ENCODE measurements around the gene CASP5. TPM values are rescaled to one million over a fixed set of nuclear protein-coding genes. Genes with fewer than 3 reads are reported as not detected.
"Not testable (repeated sequence)": the region's sequence is repeated elsewhere in the genome, so short reads cannot be mapped to it uniquely, and the experiment has no call there.

The CASP5 gene
- total RNA-seq: 0.27 TPM

DNA sequence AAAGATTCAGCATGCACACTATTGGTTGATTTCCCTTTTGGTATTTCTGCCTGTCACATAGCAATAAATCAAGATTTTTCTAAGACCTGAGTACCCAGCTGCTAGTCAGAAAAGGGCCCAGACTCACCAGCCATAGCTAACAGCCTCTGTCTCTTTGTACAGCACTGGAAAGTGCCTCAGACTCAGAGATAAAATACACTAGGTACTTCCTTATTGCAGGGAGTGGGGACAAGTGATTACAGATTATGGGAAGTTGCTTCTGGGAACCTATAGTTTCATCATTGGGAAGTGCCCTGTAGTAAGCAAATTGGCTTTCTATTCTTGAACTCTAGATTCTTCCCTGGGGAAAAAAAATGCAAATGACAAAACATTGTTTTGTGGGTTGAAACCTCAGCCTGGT, at the start of gene CASP5:
Gene CASP5, minus strand, starts transcription at position 166 of the 400 bp plus-strand sequence. Its CDS starts 32 bp downstream, at position 134.
- peak in 1 of 3 donors; percentile 46 for DNase-seq (ENCODE audit: low read depth in 2 of 3, low spot score in 2 of 3)

DNA sequence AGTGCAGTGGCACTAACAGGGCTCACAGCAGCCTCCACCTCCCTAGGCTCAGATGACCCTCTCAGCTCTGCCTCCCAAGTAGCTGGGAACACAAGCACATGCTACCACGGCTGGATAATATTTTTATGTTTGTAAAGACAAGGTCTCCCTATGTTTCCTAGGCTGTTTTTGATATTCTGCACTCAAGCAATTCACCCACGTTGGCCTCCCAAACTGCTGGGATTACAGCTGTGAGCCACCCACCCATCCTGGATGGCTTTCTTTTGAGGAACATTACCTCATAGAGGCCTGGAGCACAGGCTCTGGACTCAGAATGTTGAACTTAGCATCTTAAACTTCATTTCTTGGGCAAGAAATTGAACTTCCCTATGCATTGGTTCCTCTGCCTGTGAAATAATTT, 49.1 kb upstream of the CASP5 start:
- DNase-seq (ENCODE audit: low read depth in 2 of 3, low spot score in 2 of 3): not testable (repeated sequence)

DNA sequence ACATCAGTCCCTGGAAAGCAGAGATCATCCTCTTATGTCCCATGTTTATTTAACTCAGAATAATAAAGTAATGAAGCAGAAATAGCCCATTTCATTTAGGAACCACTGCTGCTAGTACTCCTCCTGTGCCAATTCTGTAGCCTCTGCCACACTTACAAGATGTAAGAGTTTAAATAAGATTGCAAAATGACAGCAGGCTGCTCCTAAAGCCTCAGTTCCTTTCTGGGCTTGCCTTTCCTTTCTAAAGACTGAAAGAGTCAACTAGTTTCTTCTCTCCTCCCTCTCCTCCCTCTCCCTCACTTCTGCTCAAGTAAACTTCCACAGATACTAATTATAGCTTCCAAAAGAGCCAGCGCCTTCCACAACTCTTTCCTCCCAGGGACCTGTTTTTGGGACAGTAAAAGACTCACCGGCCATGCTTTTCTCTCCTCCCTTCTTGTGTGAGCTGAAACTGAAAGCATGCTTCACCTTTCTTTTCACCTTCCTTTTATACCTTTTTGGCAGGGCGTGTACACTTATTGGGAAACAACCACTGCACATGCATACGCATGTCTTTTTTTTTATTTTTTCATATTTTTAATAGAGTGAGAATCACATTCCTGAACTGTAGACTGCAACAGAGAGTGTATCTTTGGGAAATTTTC, 48.2 kb upstream of the CASP5 start:
- no peak for DNase-seq (ENCODE audit: low read depth in 2 of 3, low spot score in 2 of 3)

DNA sequence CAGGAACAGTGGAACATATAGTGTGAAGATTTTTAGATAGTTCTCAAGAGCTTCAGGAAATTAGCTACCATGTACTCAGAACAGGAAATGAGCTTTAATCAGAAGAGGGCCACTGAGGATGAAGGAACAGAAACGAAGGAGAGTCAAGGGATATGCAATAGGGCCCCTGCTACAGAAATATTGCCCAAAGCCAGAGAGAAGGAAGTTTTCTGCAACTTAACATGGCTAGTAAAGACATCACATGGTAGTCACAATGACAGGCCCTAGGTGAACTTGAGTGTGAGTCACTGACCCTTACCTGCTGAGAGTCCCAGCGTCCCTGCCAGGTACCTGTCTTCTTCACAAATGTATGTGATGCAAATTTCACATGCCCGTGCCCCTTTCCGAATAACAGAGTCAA, 47.3 kb upstream of the CASP5 start:
- no peak for DNase-seq (ENCODE audit: low read depth in 2 of 3, low spot score in 2 of 3)

DNA sequence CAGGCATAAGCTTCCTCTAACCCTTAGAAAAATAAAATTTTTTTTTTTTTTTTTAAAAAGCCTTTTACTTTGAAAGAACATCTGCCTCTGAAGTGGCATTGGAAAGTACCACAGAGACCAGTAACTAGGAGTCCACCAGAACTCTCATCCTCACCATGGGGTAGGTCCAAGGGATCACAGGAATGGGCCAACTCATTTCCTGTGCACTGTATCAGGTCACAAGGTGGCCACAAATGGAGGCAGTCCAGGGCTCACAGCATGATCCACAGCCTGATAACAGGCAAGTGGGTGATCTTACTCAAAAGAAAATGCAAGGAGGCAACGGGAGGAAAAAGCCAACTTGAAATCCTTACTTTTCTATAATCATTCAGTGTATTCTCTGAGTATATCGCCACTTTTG, 46.8 kb upstream of the CASP5 start:
- DNase-seq (ENCODE audit: low read depth in 2 of 3, low spot score in 2 of 3): not testable (repeated sequence)

DNA sequence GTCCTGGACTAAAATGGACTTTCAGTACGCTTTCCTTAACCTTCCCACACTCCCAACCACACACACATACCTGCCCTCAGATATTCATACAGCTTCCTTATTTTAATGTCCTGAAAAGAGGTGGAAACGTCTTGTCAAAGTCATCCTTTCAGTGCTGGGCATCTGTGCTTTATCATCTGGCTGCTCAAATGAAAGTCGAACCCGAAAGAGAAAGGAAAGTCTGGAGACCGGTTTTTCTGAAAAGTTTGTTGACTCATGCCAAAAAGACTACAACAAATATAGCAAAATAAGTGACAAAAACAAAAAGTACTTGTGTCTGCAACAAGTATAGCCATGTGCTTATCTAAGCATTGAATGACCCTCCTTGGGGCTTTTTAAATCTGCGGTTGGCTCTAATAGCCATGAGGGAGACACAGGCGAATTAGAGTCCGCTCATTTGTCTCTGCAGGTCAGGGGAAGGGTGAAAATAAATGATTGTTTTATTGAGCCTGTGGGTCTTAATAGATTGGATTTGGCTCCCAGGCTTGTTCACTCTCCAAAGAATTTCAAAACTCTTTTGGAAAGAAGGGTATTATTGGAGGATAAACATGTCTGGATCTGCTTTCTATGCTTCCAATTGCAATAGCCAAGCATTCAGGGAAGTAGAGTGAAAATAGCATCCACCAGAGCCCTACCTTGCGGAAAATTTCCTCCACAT, 40.4 kb upstream of the CASP5 start:
- DNase-seq (ENCODE audit: low read depth in 2 of 3, low spot score in 2 of 3): not testable (repeated sequence)

DNA sequence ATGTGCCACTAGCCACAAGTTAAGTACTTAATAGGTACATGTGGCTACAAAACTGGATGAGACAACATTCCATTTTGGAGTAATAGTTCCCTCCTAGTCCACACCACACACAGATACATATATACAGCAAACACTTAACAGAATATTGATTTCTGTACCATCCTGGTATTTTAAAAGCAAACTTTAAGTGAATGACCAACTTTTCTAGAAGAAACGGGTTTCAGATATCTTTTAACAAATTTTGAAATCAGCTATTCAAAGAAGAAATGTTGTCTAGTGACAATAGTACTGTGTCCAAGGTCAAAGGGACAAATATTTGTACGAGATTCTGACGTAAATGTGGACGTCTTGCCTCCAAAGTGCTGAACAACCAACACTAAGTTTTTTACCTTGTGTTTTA, 34.5 kb upstream of the CASP5 start:
- DNase-seq (ENCODE audit: low read depth in 2 of 3, low spot score in 2 of 3): no peak

DNA sequence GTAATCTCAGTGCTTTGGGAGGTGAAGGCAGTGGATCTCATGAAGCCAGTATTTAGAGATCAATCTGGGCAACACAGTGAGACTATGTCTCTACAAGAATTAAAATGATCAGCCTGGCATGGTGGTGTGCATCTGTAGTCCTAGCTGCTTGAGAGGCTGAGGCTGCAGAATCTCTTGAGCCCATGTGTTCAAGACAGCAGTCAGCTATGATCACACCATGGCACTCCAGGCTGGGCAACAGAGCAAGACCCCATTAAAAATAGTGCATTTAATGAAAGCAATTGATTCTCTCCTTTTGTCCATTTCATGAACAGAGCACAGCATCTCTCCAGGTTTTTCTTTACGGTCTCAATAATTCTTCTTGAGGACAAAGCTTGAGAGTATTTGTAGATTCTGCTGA, 33.5 kb upstream of the CASP5 start:
- no peak for DNase-seq (ENCODE audit: low read depth in 2 of 3, low spot score in 2 of 3)

DNA sequence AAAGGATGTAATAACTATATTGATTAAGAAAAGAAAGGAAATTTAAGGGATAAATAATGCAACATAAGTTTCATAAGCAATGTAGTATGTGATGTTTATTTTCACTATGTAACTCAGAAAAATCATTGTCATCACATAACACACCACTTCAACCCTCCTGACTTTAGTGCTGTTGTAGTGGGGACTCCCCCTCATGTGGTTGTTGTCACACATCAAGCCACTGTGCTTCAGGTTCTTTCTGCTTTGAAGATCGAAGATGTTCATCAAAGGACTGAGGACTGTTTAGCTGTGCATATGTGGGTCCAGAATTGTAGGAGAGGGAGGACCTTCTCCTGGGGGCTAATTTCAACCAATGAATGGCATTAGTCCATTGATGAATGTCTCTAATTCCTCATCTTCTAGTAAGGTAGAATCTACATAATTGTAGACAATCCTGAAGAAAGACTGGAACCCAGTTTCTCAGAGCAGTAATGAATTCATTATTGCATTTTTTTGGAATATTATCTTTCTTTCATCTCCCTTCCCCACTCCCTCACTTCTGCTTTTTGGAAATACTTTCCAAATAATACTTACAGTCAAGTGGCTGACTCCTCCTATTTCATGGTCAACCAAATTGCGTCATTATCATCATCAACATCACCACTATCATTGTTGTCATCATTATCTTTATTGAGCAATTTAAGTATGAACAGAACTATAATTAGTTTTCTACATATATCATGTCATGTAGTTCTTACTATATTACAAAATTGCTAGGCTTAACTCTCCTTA, 31.9 kb upstream of the CASP5 start:
- no peak for DNase-seq (ENCODE audit: low read depth in 2 of 3, low spot score in 2 of 3)

DNA sequence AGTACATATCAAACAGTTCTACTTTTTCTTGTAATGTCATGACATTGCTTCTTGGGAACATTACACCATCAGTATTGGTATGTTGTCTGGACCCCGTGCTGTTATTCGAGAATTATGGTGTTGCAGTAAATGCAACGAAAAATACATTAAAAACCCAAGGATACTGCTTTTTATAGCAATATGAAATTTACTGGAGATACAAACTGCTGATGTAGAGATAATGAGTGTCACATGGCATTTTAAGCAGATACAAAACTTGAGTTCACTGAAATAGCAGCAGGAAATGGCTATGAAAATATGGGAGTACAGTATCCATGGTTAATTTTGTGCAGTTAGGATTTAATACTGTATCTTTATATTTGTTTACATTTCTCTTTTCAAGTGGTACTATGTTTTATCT, 29.5 kb upstream of the CASP5 start:
- DNase-seq (ENCODE audit: low read depth in 2 of 3, low spot score in 2 of 3): no peak

DNA sequence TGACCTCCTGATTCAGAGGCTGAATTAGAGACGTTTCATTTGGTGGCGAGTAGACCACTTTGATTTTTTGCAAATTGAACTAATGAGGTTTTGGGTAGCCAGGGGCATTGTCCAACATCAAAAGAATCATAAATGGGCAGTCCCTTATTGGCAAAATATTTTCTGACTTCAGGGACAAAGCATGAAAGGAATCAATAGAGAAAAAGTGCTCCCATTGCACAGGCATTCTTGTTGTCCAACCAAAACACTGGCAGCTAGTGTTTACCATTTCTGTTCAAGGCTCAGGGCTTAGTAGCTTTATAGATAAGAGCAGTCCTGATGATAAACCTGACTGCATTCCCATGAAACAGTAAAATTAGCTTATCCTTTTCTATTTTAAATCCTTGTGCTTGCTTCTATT, 28.6 kb upstream of the CASP5 start:
- no peak for DNase-seq (ENCODE audit: low read depth in 2 of 3, low spot score in 2 of 3)

DNA sequence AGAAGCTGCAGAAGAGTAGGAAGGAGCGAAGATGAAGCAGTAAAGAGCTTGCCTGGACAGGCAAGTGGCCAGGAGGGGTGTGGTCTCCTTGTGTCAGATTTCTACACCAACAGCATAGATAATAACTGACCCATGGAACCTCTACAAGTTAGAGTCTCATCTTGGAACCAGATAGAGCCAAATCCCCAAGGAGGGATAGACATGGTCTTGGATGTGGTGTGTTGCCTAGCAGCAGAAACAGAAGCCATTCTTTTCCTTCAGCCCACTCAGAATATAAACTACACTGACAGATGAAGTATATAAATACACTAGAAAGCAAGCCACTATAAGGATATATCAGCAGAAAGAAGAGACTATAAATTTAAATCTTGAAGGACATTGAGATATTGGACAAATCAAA, 26.5 kb upstream of the CASP5 start:
- DNase-seq (ENCODE audit: low read depth in 2 of 3, low spot score in 2 of 3): no peak

DNA sequence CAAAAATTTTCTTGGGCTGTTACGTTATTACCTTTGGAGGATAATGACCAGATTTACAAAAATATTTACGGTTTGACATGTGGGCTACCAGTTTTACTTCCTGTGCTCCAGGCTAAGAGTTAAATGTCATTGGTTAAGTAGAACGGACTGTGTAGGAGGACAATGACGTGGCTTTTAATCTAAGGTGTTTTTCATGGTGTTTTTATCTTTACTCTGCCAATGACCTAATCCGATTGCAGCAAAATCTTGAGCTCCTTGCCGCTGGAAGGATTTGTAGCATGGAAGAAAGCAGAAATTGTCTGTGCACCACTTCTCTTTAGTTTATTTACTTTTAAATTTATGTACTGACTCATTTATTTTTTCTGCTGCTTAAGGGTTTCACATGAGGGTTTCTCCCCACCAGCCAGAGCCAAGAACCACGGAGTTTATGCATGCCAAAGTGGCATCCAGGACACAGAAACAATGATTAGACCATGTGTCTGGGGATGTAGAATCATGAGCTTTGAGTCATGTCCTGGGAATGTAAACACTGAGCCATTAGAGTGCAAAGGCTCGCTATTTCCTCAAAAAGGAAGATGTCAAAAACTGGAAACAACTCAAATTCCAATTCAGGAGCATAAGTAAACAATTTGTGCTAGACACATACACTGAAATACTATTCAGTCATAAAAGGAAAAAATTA, 24.1 kb upstream of the CASP5 start:
- no peak for DNase-seq (ENCODE audit: low read depth in 2 of 3, low spot score in 2 of 3)

DNA sequence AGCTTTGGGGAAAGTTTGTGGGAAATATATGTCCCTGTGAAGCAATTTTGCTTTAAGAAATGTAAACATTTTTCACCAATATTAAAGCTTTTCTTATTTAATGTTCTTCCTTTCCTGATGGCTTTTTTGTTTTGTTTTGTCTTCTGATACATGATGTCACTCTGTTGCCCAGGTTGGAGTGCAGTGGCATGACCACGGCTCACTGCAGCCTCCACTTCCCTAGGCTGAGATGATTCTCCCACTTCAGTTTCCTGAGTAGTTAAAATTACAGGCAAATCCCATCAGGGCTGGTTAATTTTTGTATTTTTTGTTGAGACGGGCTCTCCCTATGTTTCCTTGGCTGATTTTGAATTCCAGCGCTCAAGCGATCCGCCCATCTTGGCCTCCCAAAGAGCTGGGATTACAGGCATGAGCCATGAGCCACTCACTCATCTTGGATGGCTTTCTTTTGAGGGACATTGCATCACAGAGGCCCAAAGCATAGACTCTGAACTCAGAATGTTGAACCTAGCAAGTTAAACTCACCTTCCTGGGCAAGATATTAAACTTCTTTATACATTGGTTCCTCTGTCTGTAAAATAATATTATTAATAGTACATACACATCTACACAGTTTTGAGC, 22.8 kb upstream of the CASP5 start:
- no peak for DNase-seq (ENCODE audit: low read depth in 2 of 3, low spot score in 2 of 3)

DNA sequence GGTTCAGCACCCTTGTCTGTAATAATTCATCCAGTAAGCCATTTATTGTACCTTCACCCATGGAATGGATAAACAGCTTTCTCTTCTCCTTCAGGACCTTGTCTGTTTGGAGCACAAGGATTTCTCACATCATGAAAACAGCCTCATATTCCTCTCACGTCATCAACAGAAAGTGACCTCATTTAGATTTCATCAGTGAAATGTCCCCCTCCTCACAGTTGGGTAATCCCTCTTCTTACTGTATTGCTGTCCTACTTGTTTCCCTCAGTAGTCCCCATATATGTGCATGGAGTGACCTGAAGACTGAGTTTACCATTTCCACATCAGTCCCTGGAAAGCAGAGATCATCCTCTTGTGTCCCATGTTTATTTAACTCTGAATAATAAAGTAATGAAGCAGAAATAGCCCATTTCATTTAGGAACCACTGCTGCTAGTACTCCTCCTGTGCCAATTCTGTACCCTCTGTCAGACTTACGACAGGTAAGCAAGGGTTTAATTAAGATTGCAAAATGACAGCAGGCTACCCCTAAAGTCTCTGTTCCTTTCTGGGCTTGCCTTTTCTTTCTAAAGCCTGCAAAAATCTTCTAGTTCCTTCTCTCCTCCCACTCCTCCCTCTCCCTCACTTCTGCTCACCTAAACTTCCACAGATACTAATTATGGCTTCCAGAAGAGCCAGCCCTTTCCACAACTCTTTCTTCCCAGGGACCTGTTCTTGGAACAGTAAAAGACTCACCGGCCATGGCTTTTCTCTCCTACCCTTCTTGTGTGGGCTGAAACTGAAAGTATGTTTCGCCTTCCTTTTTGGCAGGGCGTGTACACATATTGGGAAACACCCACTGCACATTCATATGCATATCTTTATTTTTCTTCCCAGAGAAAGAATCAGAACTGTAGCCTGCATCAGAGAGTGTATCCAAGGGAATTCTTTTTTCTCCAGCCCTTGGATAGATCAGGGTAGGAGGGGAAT, 21.9 kb upstream of the CASP5 start, which contains the start of gene CARD16:
Gene CARD16, minus strand, starts transcription at position 779 of the 968 bp plus-strand sequence. Its CDS starts 38 bp downstream, at position 741.
- DNase-seq (ENCODE audit: low read depth in 2 of 3, low spot score in 2 of 3): peak in 2 of 3 donors; percentile 46 to 66

DNA sequence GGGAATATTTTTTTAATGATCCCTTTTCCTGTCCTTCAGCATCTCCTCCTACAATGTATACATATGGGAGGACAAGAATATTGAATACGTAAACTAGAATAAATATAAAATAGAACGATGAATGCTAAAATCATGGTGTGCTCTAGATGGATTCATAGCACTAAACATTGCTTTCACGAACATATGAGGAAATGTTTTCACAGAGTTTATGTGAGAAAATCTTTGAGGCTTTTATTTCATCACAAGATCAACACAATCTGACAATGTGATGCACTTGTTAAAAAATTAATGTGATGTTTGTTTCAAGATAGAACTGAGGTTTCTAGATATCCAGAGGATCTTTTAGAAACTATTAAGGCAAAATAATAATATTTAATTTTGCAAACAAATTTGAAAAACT, 19.2 kb upstream of the CASP5 start:
- DNase-seq (ENCODE audit: low read depth in 2 of 3, low spot score in 2 of 3): no peak

DNA sequence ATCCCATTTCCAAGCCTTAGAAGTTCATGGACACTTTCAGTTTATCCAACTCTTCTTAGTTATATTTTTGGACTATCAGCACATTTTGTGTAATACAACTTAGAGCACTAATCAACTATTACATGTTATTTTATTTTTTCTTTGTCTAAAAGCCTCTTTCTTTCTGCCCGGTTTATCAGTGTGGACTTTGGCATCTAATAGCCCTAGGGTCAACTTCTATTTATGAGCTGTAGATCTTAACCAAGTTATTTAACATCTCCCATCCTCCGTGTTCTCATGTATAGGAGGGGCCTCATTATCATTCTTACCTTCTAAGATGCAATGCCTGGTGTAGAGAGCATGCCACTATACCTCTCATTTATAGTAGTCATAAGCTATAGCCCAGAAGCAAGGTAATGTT, 17.7 kb upstream of the CASP5 start:
- DNase-seq (ENCODE audit: low read depth in 2 of 3, low spot score in 2 of 3): no peak

DNA sequence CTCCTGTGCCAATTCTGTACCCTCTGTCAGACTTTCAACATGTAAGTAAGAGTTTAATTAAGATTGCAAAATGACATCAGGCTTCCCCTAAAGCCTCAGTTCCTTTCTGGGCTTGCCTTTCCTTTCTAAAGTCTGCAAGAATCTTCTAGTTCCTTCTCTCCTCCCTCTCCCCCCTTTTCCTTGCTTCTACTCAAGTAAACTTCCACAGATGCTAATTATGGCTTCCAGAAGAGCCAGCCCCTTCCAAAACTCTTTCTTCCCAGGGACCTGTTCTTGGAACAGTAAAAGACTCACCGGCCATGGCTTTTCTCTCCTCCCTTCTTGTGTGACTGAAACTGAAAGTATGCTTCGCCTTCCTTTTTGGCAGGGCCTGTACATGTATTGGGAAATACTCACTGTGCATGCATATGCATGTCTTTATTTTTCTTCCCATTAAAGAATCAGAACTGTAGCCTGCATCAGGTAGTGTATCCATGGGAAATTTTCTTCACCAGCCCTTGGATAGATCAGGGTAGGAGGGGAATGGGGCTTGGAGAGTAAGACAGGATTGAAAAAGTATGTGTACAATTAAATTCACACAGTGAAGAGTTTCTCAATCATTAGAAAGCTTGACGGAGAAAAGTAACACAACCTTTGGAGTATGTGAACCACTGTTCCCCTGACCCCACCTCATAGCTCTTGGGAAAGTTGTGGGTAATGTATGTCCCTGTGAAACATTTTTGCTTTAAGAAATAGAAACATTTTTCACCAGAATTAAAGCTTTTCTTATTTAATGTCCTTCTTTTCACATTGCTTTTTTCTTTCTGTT, 12.0 kb upstream of the CASP5 start, which contains the start of gene CASP1:
Gene CASP1, minus strand, starts transcription at position 332 of the 808 bp plus-strand sequence. Its CDS starts 31 bp downstream, at position 301.
- DNase-seq (ENCODE audit: low read depth in 2 of 3, low spot score in 2 of 3): peak in 2 of 3 donors; percentile 32 to 60

All from hematopoietic multipotent progenitor cell (in vitro differentiated cells).